Ovary (tissue), 9 donors: ENCODE data around the gene GXYLT2. TPM values are rescaled to one million over a fixed set of nuclear protein-coding genes. Genes with fewer than 3 reads are reported as not detected.
A peak's percentile ranks its signal among the peaks of the same experiment; 100 is the strongest.

Experiments
- DNase-seq, 5 donors: peaks; one replicate each; pipeline ENCODE4 v3.0.0-alpha.2; 2019 to 2020
- H3K27ac ChIP-seq, 2 donors: fragments of 200-600 bp; one replicate each; pipeline versions ENCODE4 v1.5.1 to v1.8.0; 2019 to 2022
- H3K27me3 ChIP-seq: fragments of 200-600 bp; one replicate; pipeline ENCODE4 v1.8.0; 2022
- H3K36me3 ChIP-seq: fragments of 200-600 bp; sonication (generic); one replicate; pipeline ENCODE4 v1.5.1; 2019
- H3K4me1 ChIP-seq: one replicate; pipeline ENCODE4 v1.8.1; 2013; ENCODE audit warnings: mild to moderate bottlenecking, moderate library complexity; ENCODE audit not compliant: insufficient read depth
- H3K4me3 ChIP-seq: fragments of 200-600 bp; sonication (generic); one replicate; pipeline ENCODE4 v1.5.1; 2017
- H3K9me3 ChIP-seq, 2 donors: fragments of 200-600 bp in 1 of 2; sonication (generic) in 1 of 2; one replicate each; pipeline versions ENCODE4 v1.5.1 to v1.8.1; 2013 to 2019; ENCODE audit warnings: mild to moderate bottlenecking in 1 of 2, moderate library complexity in 1 of 2
- EP300 ChIP-seq: sonication (generic); formaldehyde crosslinking; IDR thresholded peaks from one replicate; pipeline ENCODE4 v1.6.1; 2017; ENCODE audit warnings: antibody characterized with exemption
- POLR2A ChIP-seq: fragments of 450-650 bp; IDR thresholded peaks from one replicate; pipeline ENCODE4 v1.6.1; 2017; ENCODE audit warnings: antibody characterized with exemption, mild to moderate bottlenecking, moderate library complexity
- WGBS, 3 donors: extraction: QIAGEN DNeasy Blood & Tissue Kit in 1 of 3; methylation state at CpG; one replicate each; pipeline versions ENCODE4 v1.1.5 to v1.1.7; 2013 to 2017; 5-methylcytosine and 5-hydroxymethylcytosine counted together
- intact Hi-C, 4 donors: fragments of 100-400 bp; cut with DNase I; formaldehyde crosslinking; loops; one replicate each; pipeline versions ENCODE4 v1.11.0 to v1.15.1; 2022 to 2023
- polyA plus RNA-seq, 2 donors: library from polyadenylated mRNA; stranded (reverse); fragments of 200-250 nt in 1 of 2; fragments of 350-450 nt in 1 of 2; fragmentation: Illumina TruSeq in 1 of 2; extraction: RNeasy Lipid Tissue Mini Kit (QIAGEN cat#74804) in 1 of 2; gene quantifications; one replicate each; pipeline ENCODE4 v1.2.3, GENCODE V29; 2013 to 2014
- total RNA-seq, 7 donors: library from RNA; depleted of rRNA in 2 of 7; stranded (reverse); fragments of >200 nt in 2 of 7; fragmentation: NEBNext Ultra II Directional in 3 of 7; extraction: Animal tissue kit (Norgen Biotek cat#: 25700) in 3 of 7; gene quantifications; one replicate each; pipeline versions ENCODE4 v1.1.0 to v1.2.4, GENCODE V29; 2016 to 2023
- TF ChIP-seq, protein P1 (sequence below), 3 donors: fragments of 450-650 bp in 2 of 3; fragments of 200-600 bp in 1 of 3; IDR thresholded peaks; one replicate each; pipeline versions ENCODE4 v1.5.1 to v1.8.0; 2016 to 2022; ENCODE audit warnings: antibody characterized with exemption in 3 of 3, mild to moderate bottlenecking in 1 of 3
- donor health status: DM: no; HTN: no; CAD: no; lungs with moderate emphysema.
- donor health status: DM: no; HTN: no; CAD: no.
- donor health status: Bipolar disorder and iron deficiency.
- donor health status: DM: yes; HTN: yes; CAD: no.
- donor health status: DM: no; HTN: no; CAD: no.
- donor health status: DM: yes; HTN: yes; CAD: no.

The GXYLT2 gene
- total and polyA plus RNA-seq, 9 donors = 9.4 to 86.0 (median 43.7) TPM

DNA sequence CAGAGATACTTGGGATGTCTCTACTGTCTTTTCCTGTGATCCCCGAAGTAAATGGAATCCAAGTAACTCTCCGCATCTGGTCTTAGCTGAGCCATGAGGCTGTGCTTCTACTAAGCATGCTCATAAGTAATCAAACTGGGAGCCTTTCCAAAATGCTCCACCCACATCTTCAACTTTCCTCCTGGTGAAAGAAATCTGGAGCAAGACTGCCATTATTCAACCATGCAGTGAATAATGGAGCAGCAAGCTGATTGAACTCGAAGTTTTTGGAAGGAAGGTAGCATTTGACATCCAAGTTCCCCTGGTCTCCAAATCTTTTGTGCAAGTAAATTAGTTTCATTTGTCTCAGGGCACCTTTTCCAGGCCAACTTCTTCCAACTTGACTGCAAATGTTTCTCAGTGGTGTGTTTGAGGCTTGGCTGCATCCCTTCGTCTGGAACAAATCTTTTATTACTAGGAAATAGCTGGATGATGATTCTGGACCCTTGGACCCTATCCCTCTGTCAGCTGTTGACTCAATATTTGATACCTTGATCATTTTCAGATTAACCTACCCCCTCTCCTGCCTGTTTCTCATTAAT lies 19.4 kb downstream of the GXYLT2 start:
- no peaks in the 10 kb centered on the region for H3K36me3 ChIP-seq
- H3K9me3 ChIP-seq = no peaks in the 10 kb centered on the region
- H3K4me3 ChIP-seq = no peak overlapping the region
- TF ChIP-seq, protein P1, sequence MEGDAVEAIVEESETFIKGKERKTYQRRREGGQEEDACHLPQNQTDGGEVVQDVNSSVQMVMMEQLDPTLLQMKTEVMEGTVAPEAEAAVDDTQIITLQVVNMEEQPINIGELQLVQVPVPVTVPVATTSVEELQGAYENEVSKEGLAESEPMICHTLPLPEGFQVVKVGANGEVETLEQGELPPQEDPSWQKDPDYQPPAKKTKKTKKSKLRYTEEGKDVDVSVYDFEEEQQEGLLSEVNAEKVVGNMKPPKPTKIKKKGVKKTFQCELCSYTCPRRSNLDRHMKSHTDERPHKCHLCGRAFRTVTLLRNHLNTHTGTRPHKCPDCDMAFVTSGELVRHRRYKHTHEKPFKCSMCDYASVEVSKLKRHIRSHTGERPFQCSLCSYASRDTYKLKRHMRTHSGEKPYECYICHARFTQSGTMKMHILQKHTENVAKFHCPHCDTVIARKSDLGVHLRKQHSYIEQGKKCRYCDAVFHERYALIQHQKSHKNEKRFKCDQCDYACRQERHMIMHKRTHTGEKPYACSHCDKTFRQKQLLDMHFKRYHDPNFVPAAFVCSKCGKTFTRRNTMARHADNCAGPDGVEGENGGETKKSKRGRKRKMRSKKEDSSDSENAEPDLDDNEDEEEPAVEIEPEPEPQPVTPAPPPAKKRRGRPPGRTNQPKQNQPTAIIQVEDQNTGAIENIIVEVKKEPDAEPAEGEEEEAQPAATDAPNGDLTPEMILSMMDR (IDR thresholded peaks at IDR 0.05) = no peak
- TF ChIP-seq POLR2A = no peak
- no peak for TF ChIP-seq EP300
- H3K4me1 ChIP-seq = peaks cover 13% of the 10 kb centered on the region
- H3K27me3 ChIP-seq = no peaks in the 10 kb centered on the region
- intact Hi-C loops = no loop called here
- DNase-seq = peak in 1 of 5 donors; percentile 59
- WGBS, 3 donors = 16 to 35% (median 24%) methylated on average over 4 of the region's 4 CpGs
- H3K27ac ChIP-seq = peak overlapping the region in 1 of 2 donors; percentile 38

DNA sequence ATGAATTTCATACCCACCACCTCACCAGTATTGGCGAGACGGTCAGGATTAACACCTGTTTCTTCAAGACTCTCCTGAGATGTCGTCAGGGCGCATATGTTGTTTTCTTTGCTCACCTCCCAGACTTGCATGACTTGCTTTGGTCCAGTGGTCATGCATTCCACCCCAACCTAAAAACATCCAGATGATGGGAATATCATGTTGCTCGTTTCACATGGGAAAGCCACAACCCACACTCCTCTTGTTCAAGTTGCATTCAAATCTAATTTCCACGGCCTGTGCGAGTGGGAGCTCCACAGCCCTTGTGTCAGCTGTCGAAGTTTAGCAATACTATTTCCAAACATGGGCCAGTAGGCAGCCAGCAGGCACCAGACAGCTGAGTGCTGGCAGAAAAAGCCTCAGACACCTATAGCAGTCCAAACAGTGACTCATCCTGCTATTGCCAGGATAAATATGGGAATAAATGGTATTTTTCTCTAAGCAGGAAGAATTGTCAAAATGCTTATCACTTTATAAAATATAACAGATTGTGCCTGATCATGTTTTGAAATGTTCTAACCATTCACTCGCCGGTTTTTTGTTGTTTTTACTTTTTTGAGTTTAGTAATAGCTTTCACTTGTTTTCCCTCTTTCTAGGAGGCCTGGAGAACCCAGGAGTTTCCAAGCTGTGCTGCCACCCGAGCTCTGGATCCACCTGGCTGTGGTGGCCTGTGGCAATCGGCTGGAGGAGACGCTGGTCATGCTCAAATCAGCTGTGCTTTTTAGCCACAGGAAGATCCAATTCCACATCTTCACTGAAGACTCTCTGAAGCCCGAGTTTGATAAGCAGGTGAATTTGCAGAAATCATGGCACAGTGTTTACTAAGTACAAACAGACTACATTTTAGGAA lies 20.1 kb downstream of the GXYLT2 start:
- Histone ChIP-seq H3K9me3 (no peaks in the 10 kb centered on the region), H3K4me1 (peaks cover 13% of the 10 kb centered on the region), H3K27ac (peak overlapping the region in 1 of 2 donors; percentile 43), H3K4me3 (no peak overlapping the region), H3K27me3 (no peaks in the 10 kb centered on the region), H3K36me3 (no peaks in the 10 kb centered on the region)
- TF ChIP-seq, protein P1 (IDR thresholded peaks at IDR 0.05) = no peak
- intact Hi-C loops = no loop called here
- 39 to 43% (median 42%) methylated on average over 14 of the region's 14 CpGs for WGBS, 3 donors
- DNase-seq = peak in 1 of 5 donors; percentile 38

DNA sequence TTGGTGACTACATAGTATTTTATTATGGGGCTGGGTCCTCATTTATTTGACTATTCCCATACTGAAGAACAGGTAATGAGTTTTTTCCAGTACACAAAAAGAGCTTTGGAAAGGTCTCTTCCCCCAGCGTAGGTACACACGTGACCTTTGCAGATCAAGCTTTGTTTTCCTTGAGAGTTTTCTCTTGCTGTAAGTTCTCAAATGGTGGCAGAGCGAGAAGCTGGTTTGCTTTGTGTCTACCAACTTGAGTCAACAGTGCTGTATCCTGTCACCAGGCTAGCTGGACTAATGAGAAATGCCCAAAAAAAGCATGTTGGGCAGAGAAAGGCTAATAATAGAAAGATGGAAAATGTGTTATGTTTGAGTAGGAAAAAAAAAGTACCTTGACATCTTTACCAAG lies 21.7 kb downstream of the GXYLT2 start:
- Histone ChIP-seq H3K9me3 (no peaks in the 10 kb centered on the region), H3K27me3 (no peaks in the 10 kb centered on the region), H3K4me1 (peaks cover 10% of the 10 kb centered on the region), H3K4me3 (no peak overlapping the region), H3K36me3 (no peaks in the 10 kb centered on the region), H3K27ac (no peak overlapping the region)
- no peak for DNase-seq
- intact Hi-C loops = no loop called here
- TF ChIP-seq POLR2A = no peak
- TF ChIP-seq, protein P1 (IDR thresholded peaks at IDR 0.05) = no peak
- TF ChIP-seq EP300 = no peak
- WGBS, 3 donors = 97 to 99% (median 97%) methylated on average over 3 of the region's 3 CpGs

DNA sequence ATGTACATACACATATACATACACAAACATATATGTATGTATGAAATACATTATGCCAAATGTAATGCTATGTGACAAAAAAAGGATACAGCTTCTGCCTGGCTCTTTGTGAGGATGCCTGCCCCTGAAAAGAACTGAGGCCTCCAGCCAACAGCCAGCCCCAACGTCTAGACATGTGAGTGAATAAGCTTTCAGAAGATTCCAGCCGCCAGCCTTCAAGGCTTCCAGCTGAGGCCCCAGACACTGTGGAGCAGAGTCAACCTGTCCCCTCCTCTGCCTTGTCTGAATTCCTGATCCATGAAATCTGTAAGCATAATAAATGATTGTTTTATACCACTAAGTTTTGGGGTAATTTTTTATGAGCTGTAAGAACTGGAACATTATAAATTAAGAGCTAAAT lies 24.7 kb downstream of the GXYLT2 start:
- H3K36me3 ChIP-seq = no peaks in the 10 kb centered on the region
- intact Hi-C loops = no loop called here
- no peak overlapping the region for H3K27ac ChIP-seq
- TF ChIP-seq POLR2A (no peak), EP300 (no peak)
- TF ChIP-seq, protein P1 (IDR thresholded peaks at IDR 0.05) = no peak
- H3K9me3 ChIP-seq = no peaks in the 10 kb centered on the region
- H3K4me1 ChIP-seq = peaks cover 4% of the 10 kb centered on the region
- 39 to 51% (median 49%) methylated on average over 2 of the region's 2 CpGs for WGBS, 3 donors
- H3K4me3 ChIP-seq = no peak overlapping the region
- H3K27me3 ChIP-seq = no peaks in the 10 kb centered on the region
- DNase-seq = no peak
